Body of pancreas (tissue), 4 donors: ENCODE data around the gene TMEM150B. TPM values are rescaled to one million over a fixed set of nuclear protein-coding genes. Genes with fewer than 3 reads are reported as not detected.
A peak's percentile ranks its signal among the peaks of the same experiment; 100 is the strongest.

Source experiments
- ATAC-seq: fragments of 150-250 bp; one replicate; pipeline ENCODE4 v1.9.1; 2016
- DNase-seq, 4 donors: peaks; one replicate each; pipeline ENCODE4 v3.0.0-alpha.2; 2019
- H3K27ac ChIP-seq, 4 donors: fragments of 200-600 bp; sonication (generic); 1 replicate in 3 of 4; 2 replicates in 1 of 4; pipeline versions ENCODE4 v1.5.1 to v1.6.1; 2016 to 2019; ENCODE audit warnings: mild to moderate bottlenecking in 1 of 4, mixed read lengths in 1 of 4, moderate library complexity in 1 of 4
- H3K27me3 ChIP-seq, 2 donors: fragments of 200-600 bp; sonication (generic); one replicate each; pipeline ENCODE4 v1.6.0; 2016; ENCODE audit warnings: mild to moderate bottlenecking in 1 of 2
- H3K36me3 ChIP-seq, 2 donors: fragments of 200-600 bp; sonication (generic); replicated peaks in 1 of 2; 2 replicates each; pipeline ENCODE4 v1.5.1; 2016; ENCODE audit warnings: low read depth in 2 of 2; ENCODE audit not compliant: insufficient read depth in 1 of 2
- H3K4me1 ChIP-seq: fragments of 200-600 bp; sonication (generic); one replicate; pipeline ENCODE4 v1.6.0; 2016
- H3K4me3 ChIP-seq, 2 donors: fragments of 200-600 bp; sonication (generic); 1 replicate in 1 of 2; 2 replicates in 1 of 2; pipeline ENCODE4 v1.5.1; 2016 to 2019
- H3K9me3 ChIP-seq, 3 donors: fragments of 200-600 bp; sonication (generic); 1 replicate in 2 of 3; 2 replicates in 1 of 3; pipeline ENCODE4 v1.5.1; 2016
- CTCF ChIP-seq, 7 experiments: fragments of 450-650 bp in 4 of 7; fragments of 200-600 bp in 3 of 7; sonication (generic) in 3 of 7; IDR thresholded peaks; one replicate each; pipeline ENCODE4 v1.5.1; 2016 to 2019; ENCODE audit warnings: antibody characterized with exemption in 7 of 7
- POLR2A ChIP-seq, 3 donors: fragments of 450-650 bp; IDR thresholded peaks; one replicate each; pipeline ENCODE4 v1.6.1; 2016; ENCODE audit warnings: antibody characterized with exemption in 3 of 3, mild to moderate bottlenecking in 2 of 3
- WGBS, 2 donors: methylation state at CpG; one replicate each; pipeline ENCODE4 v1.1.5; 2017; 5-methylcytosine and 5-hydroxymethylcytosine counted together
- intact Hi-C: fragments of 100-400 bp; cut with DNase I; formaldehyde crosslinking; loops from one replicate; pipeline ENCODE4 v1.15.1; 2023
- total RNA-seq, 2 donors: library from RNA; depleted of rRNA; stranded (reverse); fragments of >200 nt; gene quantifications; one replicate each; pipeline ENCODE4 v1.1.0, GENCODE V29; 2016

TMEM150B gene
- total RNA-seq, 2 donors from 2014 or later, result 1.0 TPM; not detected in 1

- Histone ChIP-seq H3K27ac (no peak overlapping the region), H3K4me3 (no peak overlapping the region), H3K36me3 (no peaks in the 10 kb centered on the region), H3K4me1 (no peaks in the 10 kb centered on the region), H3K9me3 (no peaks in the 10 kb centered on the region), H3K27me3 (no peaks in the 10 kb centered on the region)
- 57 to 62% methylated on average over 20 to 38 of the region's 38 CpGs for WGBS, 2 donors
- DNase-seq (no peak), ATAC-seq (no peak)
- no peak for TF ChIP-seq CTCF (IDR thresholded peaks at IDR 0.05)
- no peak for TF ChIP-seq POLR2A (IDR thresholded peaks at IDR 0.05)
- intact Hi-C loops, result no loop called here
Observed at GRCh38 chr19:55362174-55362989, 37.2 kb upstream of the TMEM150B start.

GRCh38 chr19:55360902-55361301 lies 35.8 kb upstream of the TMEM150B start:
- no peak for ATAC-seq
- no peak overlapping the region for H3K4me3 ChIP-seq
- no peaks in the 10 kb centered on the region for H3K9me3 ChIP-seq
- DNase-seq, result no peak
- intact Hi-C loops, result no loop called here
- H3K27me3 ChIP-seq, result no peaks in the 10 kb centered on the region
- no peaks in the 10 kb centered on the region for H3K36me3 ChIP-seq
- TF ChIP-seq CTCF (IDR thresholded peaks at IDR 0.05) (no peak), POLR2A (IDR thresholded peaks at IDR 0.05) (no peak)
- 83 to 88% methylated on average over 11 to 16 of the region's 16 CpGs for WGBS, 2 donors
- H3K27ac ChIP-seq, result no peak overlapping the region
- H3K4me1 ChIP-seq, result no peaks in the 10 kb centered on the region

- Histone ChIP-seq H3K4me3 (no peak overlapping the region), H3K36me3 (no peaks in the 10 kb centered on the region), H3K27me3 (no peaks in the 10 kb centered on the region), H3K9me3 (no peaks in the 10 kb centered on the region), H3K4me1 (peaks cover 5% of the 10 kb centered on the region), H3K27ac (no peak overlapping the region)
- intact Hi-C loops, result no loop called here
- 68 to 74% methylated on average over 28 to 29 of the region's 32 CpGs for WGBS, 2 donors
- ATAC-seq (no peak), DNase-seq (peak in 2 of 4 donors; percentile 15 to 54)
- no peak for TF ChIP-seq CTCF (IDR thresholded peaks at IDR 0.05)
- no peak for TF ChIP-seq POLR2A (IDR thresholded peaks at IDR 0.05)
Observed at GRCh38 chr19:55358943-55359908, 34.1 kb upstream of the TMEM150B start.

- H3K36me3 ChIP-seq, result no peaks in the 10 kb centered on the region
- H3K4me1 ChIP-seq, result peaks cover 12% of the 10 kb centered on the region
- H3K27ac ChIP-seq, result no peak overlapping the region
- intact Hi-C loops, result no loop called here
- WGBS, 2 donors, result 83 to 92% methylated on average over 15 to 18 of the region's 19 CpGs
- peaks cover 0 to 2% of the 10 kb centered on the region in 2 donors for H3K27me3 ChIP-seq
- H3K9me3 ChIP-seq, result no peaks in the 10 kb centered on the region
- no peak for ATAC-seq
- H3K4me3 ChIP-seq, result no peak overlapping the region
- TF ChIP-seq POLR2A (IDR thresholded peaks at IDR 0.05) (no peak), CTCF (IDR thresholded peaks at IDR 0.05) (no peak)
- no peak for DNase-seq
Observed at GRCh38 chr19:55358493-55358892, 33.4 kb upstream of the TMEM150B start.
